ENCODE results near the gene MTR. TPM values are rescaled to one million over a fixed set of nuclear protein-coding genes. Genes with fewer than 3 reads are reported as not detected.
A peak's percentile ranks its signal among the peaks of the same experiment; 100 is the strongest.

Gene MTR
- total and polyA plus RNA-seq, 9 of the 15 experiments (the other 6 are each of a cell fraction or from before 2014, with no cell fraction given): 3.4 to 44.3 (median 20.3) TPM

DNA sequence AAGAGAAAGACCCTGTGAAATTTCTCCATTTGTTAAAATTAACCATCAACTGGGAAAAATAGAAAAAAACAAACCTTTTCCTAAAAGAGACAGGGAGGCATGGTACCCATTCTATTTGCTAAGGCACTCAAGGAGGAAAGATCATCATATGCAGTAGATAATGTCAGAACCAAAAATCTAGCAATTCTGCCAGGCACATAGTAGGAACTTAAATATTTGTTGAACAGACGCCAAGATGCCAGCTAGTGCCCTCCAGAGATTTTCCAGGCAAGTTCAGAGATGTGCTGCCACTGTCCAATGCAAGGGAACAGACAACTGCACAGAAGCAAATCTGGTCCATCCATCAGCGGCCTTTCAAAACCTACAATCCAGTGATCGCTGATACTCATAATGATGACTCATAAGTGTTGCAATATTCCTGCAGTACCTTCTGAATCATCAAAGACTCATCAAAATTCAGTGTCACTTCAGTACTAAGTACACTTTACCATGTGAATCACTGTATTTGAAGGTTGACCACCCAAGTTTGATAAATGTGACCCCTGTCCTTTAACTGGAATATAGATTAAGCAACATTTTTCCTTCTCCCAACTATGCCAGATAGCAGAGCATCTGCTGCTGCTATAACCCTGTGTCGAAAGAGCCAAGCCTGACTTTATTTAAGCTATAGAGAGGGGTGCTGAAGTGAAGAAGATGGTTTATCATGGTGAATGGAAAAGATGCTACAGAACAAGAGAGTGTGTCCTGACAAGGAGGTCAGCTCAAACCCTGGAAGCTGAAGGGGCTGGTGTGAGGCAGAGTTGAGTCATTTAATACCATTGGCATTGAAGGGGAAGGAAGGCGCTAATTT, 110.0 kb downstream of the MTR start (continued):
- TF ChIP-seq, protein P1, sequence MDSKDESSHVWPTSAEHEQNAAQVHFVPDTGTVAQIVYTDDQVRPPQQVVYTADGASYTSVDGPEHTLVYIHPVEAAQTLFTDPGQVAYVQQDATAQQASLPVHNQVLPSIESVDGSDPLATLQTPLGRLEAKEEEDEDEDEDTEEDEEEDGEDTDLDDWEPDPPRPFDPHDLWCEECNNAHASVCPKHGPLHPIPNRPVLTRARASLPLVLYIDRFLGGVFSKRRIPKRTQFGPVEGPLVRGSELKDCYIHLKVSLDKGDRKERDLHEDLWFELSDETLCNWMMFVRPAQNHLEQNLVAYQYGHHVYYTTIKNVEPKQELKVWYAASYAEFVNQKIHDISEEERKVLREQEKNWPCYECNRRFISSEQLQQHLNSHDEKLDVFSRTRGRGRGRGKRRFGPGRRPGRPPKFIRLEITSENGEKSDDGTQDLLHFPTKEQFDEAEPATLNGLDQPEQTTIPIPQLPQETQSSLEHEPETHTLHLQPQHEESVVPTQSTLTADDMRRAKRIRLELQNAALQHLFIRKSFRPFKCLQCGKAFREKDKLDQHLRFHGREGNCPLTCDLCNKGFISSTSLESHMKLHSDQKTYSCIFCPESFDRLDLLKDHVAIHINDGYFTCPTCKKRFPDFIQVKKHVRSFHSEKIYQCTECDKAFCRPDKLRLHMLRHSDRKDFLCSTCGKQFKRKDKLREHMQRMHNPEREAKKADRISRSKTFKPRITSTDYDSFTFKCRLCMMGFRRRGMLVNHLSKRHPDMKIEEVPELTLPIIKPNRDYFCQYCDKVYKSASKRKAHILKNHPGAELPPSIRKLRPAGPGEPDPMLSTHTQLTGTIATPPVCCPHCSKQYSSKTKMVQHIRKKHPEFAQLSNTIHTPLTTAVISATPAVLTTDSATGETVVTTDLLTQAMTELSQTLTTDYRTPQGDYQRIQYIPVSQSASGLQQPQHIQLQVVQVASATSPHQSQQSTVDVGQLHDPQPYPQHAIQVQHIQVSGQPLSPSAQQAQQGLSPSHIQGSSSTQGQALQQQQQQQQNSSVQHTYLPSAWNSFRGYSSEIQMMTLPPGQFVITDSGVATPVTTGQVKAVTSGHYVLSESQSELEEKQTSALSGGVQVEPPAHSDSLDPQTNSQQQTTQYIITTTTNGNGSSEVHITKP (IDR thresholded peaks at IDR 0.05; ENCODE audit: partially characterized antibody): peak; percentile 8
- TF ChIP-seq RB1 (IDR thresholded peaks at IDR 0.05; ENCODE audit: low read depth) (no peak), ZNF584 (CRISPR knock-in tag; IDR thresholded peaks at IDR 0.05; ENCODE audit: low read depth) (0 out of 2 replicates have a peak, but pooled peaks have one; percentile 63), KAT7 (CRISPR knock-in tag; IDR thresholded peaks at IDR 0.05; ENCODE audit: borderline replicate concordance) (no peak), CTBP1 (IDR thresholded peaks at IDR 0.05; ENCODE audit: borderline replicate concordance) (peak; percentile 82), NFE2 (IDR thresholded peaks at IDR 0.05; ENCODE audit: low read depth) (peak; percentile 82), CREB1 (IDR thresholded peaks at IDR 0.05) (no peak), CREB1 (CRISPR knock-in tag; IDR thresholded peaks at IDR 0.05) (no peak)
- TF ChIP-seq, protein P2, sequence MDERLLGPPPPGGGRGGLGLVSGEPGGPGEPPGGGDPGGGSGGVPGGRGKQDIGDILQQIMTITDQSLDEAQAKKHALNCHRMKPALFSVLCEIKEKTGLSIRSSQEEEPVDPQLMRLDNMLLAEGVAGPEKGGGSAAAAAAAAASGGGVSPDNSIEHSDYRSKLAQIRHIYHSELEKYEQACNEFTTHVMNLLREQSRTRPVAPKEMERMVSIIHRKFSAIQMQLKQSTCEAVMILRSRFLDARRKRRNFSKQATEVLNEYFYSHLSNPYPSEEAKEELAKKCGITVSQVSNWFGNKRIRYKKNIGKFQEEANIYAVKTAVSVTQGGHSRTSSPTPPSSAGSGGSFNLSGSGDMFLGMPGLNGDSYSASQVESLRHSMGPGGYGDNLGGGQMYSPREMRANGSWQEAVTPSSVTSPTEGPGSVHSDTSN (CRISPR knock-in tag; IDR thresholded peaks at IDR 0.05; ENCODE audit: low read depth): no peak
- TF ChIP-seq, protein P2 (tag; conservative IDR thresholded peaks at IDR 0.05; ENCODE audit: low read depth): peak; percentile 58
- TF ChIP-seq, protein P3, sequence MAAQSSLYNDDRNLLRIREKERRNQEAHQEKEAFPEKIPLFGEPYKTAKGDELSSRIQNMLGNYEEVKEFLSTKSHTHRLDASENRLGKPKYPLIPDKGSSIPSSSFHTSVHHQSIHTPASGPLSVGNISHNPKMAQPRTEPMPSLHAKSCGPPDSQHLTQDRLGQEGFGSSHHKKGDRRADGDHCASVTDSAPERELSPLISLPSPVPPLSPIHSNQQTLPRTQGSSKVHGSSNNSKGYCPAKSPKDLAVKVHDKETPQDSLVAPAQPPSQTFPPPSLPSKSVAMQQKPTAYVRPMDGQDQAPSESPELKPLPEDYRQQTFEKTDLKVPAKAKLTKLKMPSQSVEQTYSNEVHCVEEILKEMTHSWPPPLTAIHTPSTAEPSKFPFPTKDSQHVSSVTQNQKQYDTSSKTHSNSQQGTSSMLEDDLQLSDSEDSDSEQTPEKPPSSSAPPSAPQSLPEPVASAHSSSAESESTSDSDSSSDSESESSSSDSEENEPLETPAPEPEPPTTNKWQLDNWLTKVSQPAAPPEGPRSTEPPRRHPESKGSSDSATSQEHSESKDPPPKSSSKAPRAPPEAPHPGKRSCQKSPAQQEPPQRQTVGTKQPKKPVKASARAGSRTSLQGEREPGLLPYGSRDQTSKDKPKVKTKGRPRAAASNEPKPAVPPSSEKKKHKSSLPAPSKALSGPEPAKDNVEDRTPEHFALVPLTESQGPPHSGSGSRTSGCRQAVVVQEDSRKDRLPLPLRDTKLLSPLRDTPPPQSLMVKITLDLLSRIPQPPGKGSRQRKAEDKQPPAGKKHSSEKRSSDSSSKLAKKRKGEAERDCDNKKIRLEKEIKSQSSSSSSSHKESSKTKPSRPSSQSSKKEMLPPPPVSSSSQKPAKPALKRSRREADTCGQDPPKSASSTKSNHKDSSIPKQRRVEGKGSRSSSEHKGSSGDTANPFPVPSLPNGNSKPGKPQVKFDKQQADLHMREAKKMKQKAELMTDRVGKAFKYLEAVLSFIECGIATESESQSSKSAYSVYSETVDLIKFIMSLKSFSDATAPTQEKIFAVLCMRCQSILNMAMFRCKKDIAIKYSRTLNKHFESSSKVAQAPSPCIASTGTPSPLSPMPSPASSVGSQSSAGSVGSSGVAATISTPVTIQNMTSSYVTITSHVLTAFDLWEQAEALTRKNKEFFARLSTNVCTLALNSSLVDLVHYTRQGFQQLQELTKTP (IDR thresholded peaks at IDR 0.05; ENCODE audit: low read depth in 1 of 2, partially characterized antibody in 2 of 2): peak in 1 of 2 experiments; percentile 33
- TF ChIP-seq, protein P4, sequence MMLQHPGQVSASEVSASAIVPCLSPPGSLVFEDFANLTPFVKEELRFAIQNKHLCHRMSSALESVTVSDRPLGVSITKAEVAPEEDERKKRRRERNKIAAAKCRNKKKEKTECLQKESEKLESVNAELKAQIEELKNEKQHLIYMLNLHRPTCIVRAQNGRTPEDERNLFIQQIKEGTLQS (IDR thresholded peaks at IDR 0.05): peak; percentile 99
- TF ChIP-seq, protein P4 (CRISPR knock-in tag; conservative IDR thresholded peaks at IDR 0.05): no peak; the same call in 1 of the 2 replicates

Measured in K562 (cell line).